Aorta (tissue), 5 donors: ENCODE data around the gene LPIN3. TPM values are rescaled to one million over a fixed set of nuclear protein-coding genes. Genes with fewer than 3 reads are reported as not detected.

Experiments used
- ATAC-seq: fragments of 200-7000 bp; cut with Tn5 transposase; one replicate; pipeline ENCODE4 v1.9.1; 2022; ENCODE audit warnings: moderate library complexity; ENCODE audit not compliant: low FRiP score
- DNase-seq, 2 donors: peaks; one replicate each; pipeline ENCODE4 v3.0.0-alpha.2; 2020
- H3K27ac ChIP-seq, 2 donors: one replicate each; pipeline ENCODE4 v1.5.1; 2013; ENCODE audit warnings: low read length in 2 of 2, mild to moderate bottlenecking in 2 of 2, moderate library complexity in 2 of 2, control low read depth in 1 of 2, inconsistent platforms in 1 of 2, low read depth in 1 of 2
- H3K27me3 ChIP-seq, 2 donors: one replicate each; pipeline ENCODE4 v1.6.1; 2013; ENCODE audit warnings: control low read depth in 1 of 2, low read length in 1 of 2, mild to moderate bottlenecking in 1 of 2, moderate library complexity in 1 of 2; ENCODE audit not compliant: insufficient read depth in 2 of 2, control insufficient read depth in 1 of 2
- H3K36me3 ChIP-seq, 2 donors: one replicate each; pipeline ENCODE4 v1.6.1; 2013; ENCODE audit warnings: control low read depth in 1 of 2, low read length in 1 of 2, mild to moderate bottlenecking in 1 of 2; ENCODE audit not compliant: insufficient read depth in 2 of 2, control insufficient read depth in 1 of 2
- H3K4me1 ChIP-seq, 2 donors: one replicate each; pipeline ENCODE4 v1.6.1; 2013; ENCODE audit warnings: low read length in 2 of 2, control low read depth in 1 of 2, mild to moderate bottlenecking in 1 of 2, moderate library complexity in 1 of 2; ENCODE audit not compliant: insufficient read depth in 2 of 2, control insufficient read depth in 1 of 2
- H3K4me3 ChIP-seq, 2 donors: one replicate each; pipeline ENCODE4 v1.5.1; 2013; ENCODE audit warnings: low read length in 2 of 2, control low read depth in 1 of 2, mild to moderate bottlenecking in 1 of 2
- H3K9me3 ChIP-seq: one replicate; pipeline ENCODE4 v1.6.1; 2013; ENCODE audit warnings: mild to moderate bottlenecking, low read length; ENCODE audit not compliant: control insufficient read depth
- WGBS, 2 donors: extraction: QIAGEN DNeasy Blood & Tissue Kit; methylation state at CpG; one replicate each; pipeline ENCODE4 v1.1.7; 2013; 5-methylcytosine and 5-hydroxymethylcytosine counted together
- intact Hi-C, 2 donors: fragments of 100-400 bp; cut with DNase I; formaldehyde crosslinking; loops; one replicate each; pipeline versions ENCODE4 v1.14.2 to v1.15.0; 2022
- polyA plus RNA-seq, 2 donors: library from polyadenylated mRNA; stranded (reverse); fragments of 200-250 nt; gene quantifications; one replicate each; pipeline ENCODE4 v1.2.3, GENCODE V29; 2013
- total RNA-seq, 2 donors: library from RNA; stranded (reverse); fragmentation: NEBNext Ultra II Directional; extraction: Animal tissue kit (Norgen Biotek cat#: 25700); gene quantifications; one replicate each; pipeline ENCODE4 v1.2.1, GENCODE V29; 2021
- donor health status: healthy with polysubstance abuse.
- donor health status: Bipolar disorder and iron deficiency.
- donor health status: DM: no; HTN: no; CAD: no.
- donor health status: DM: no; HTN: no; CAD: no.
- donor health status: DM: yes; HTN: yes; CAD: no.

LPIN3 gene
- total and polyA plus RNA-seq, 4 donors = 17.3 to 37.0 (median 22.0) TPM

DNA sequence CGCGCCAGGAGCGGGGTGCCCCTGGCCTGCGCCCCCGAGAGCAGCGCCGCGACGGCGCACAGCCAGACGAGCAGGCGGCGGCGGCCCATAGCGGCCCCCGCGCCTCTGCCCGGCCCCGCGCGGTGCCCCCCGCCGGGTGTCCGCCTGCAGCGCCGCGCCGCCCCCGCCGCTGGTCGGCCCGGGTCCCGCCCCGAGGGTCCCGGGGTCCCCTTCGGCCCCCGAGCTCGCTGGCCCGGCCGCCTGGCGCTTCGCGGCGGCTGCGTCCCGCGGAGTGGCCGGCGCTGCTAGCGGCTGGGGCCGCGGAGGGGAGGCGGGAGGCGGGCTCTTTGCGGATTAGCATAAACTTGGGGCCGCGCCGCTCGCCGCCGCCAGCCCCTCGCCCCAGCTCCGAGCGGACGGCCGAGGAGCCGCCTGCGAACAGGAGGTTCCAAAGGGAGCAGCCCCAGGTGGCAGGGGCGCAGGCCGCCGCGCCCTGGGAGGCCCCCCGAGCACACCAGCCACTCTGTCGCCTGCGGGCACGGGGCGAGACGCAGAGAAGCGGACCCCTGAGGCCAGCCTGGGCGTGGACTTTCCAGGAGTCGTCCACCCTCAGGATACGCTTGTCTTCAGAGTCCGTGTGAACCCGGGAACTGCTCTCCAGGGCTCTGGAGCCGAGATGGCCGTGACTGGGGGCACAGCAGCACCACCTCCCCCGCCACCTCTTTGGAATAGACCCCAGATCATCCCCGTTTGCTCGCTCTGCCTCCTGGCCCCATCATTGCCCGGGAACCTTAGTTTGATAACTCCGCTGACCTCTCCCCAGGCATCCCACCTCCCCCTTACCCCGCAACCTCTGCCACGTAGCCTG is 26.1 kb downstream of the LPIN3 start, which contains the start of gene EMILIN3:
TSS of gene EMILIN3 (minus strand) at position 273 of the 847 bp plus-strand sequence. CDS start at position 89, 184 bp downstream.
- Histone ChIP-seq H3K27me3 (no peaks in the 10 kb centered on the region), H3K4me3 (peak within 1 kb of the TSS; percentile 22 to 33), H3K27ac (no peak within 1 kb of the TSS), H3K9me3 (no peaks in the 10 kb centered on the region), H3K36me3 (no peaks in the 10 kb centered on the region), H3K4me1 (no peaks in the 10 kb centered on the region)
- 12 to 16% methylated on average over 56 to 93 of the region's 93 CpGs for WGBS, 2 donors
- intact Hi-C loops = no loop called here
- ATAC-seq (no peak), DNase-seq (no peak)

DNA sequence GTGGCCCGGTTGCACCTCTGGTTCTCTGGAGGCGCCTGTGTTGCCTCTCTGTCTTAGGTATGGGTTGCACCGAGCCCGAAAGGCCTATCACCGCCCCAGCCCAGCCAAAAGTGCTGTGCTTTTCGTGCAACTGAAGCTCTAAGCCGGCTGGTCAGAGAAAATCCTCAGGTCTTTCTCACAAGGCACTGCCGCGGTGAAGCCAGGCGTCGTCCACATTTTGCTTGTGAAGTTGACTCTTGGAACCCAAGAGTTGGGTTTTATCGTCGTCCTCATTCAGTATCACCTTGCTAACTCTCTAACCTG is 26.7 kb downstream of the LPIN3 start:
- Histone ChIP-seq H3K36me3 (no peaks in the 10 kb centered on the region), H3K27ac (no peak overlapping the region), H3K4me3 (no peak overlapping the region), H3K9me3 (no peaks in the 10 kb centered on the region), H3K27me3 (no peaks in the 10 kb centered on the region), H3K4me1 (no peaks in the 10 kb centered on the region)
- ATAC-seq (no peak), DNase-seq (no peak)
- WGBS, 2 donors = 90 to 92% methylated on average over 13 of the region's 13 CpGs
- intact Hi-C loops = no loop called here

DNA sequence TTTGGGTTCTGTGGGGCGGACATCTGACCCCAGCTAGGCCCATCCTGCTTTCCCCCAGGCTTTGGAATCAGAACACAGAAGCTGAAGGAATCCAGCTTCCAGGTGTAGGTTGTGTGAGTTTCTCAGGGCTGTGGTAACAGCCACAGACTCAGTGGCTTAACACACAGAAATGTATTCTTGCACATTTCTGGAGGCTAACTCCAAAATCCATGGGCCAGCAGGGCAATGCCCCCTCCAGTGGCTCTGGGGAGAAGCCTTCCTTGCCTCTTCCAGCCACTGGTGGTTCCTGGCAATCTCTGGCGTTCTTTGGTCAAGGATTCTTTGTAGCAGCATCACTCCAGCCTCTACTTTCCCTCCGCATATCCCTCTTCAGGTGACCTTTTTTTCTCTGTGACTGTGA is 27.3 kb downstream of the LPIN3 start:
- Histone ChIP-seq H3K9me3 (no peaks in the 10 kb centered on the region), H3K4me1 (no peaks in the 10 kb centered on the region), H3K27me3 (no peaks in the 10 kb centered on the region), H3K36me3 (no peaks in the 10 kb centered on the region), H3K4me3 (no peak overlapping the region), H3K27ac (no peak overlapping the region)
- intact Hi-C loops = no loop called here
- no peak for ATAC-seq
- no peak for DNase-seq
- WGBS, 2 donors = 91 to 97% methylated on average over 3 of the region's 3 CpGs

DNA sequence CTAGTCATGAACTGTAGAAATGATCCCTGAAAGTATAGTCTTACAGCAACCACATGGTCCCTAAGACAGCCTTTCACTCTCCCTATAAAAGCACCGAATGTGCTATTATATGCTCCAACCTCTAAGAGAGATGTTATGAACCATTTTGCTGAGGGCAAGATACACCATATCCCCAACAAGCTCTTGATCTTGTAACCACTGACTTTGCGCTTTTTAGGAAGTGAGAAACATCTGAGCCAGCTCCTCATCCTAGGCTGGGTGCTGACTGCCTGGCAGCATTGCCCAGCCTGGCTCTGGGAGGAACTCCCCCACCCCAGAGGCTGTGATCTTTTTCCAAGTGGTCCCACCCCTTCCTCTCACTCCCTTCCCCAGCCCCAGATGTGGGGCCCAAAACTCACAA is 29.1 kb downstream of the LPIN3 start:
- Histone ChIP-seq H3K27ac (no peak overlapping the region), H3K9me3 (no peaks in the 10 kb centered on the region), H3K4me3 (no peak overlapping the region), H3K4me1 (no peaks in the 10 kb centered on the region), H3K36me3 (no peaks in the 10 kb centered on the region), H3K27me3 (no peaks in the 10 kb centered on the region)
- ATAC-seq (no peak), DNase-seq (no peak)
- 77 to 78% methylated on average over 2 of the region's 2 CpGs for WGBS, 2 donors
- intact Hi-C loops = no loop called here

DNA sequence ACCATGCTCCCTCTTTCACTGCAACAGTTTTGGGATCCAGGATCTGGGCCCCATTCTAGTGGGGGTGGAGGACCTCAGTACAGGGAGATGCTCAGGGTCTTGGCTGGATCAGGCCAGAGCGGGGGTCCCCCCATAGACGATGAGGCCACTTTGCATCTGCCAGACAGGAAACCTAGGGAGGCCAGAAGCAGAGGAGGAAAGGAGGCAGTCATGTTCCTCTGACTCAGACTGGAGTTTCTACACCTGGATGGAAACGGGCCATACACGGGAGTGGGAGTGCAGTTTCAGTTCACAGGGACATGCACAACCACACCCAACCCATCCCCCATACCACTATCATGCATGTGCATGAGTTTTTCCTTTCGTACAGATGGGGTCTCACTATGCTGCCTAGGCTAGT is 29.6 kb downstream of the LPIN3 start:
- Histone ChIP-seq H3K4me1 (no peaks in the 10 kb centered on the region), H3K9me3 (no peaks in the 10 kb centered on the region), H3K27me3 (no peaks in the 10 kb centered on the region), H3K27ac (no peak overlapping the region), H3K4me3 (no peak overlapping the region), H3K36me3 (no peaks in the 10 kb centered on the region)
- ATAC-seq (no peak), DNase-seq (no peak)
- intact Hi-C loops = no loop called here
- WGBS, 2 donors = 93 to 96% methylated on average over 5 of the region's 5 CpGs

DNA sequence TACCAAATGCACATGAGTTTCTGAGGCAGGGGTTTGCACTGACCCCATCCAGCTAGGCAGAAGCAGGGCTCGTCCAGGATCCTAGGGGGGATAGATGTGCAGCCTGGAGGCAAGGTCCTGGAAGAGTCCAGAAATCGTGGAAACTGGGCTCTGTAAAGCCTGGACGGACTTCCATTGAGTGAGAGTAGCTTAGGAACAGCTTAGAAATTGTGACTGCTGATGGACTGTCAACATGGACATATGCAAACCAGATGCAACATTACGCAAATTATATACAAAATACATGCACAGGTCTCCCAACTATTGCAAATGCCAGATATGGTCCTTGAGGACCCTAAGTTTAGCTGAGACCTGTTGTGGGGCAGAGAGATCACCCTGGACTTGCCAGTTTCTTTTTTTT is 30.8 kb downstream of the LPIN3 start:
- Histone ChIP-seq H3K27ac (no peak overlapping the region), H3K4me3 (no peak overlapping the region), H3K9me3 (no peaks in the 10 kb centered on the region), H3K27me3 (no peaks in the 10 kb centered on the region), H3K4me1 (no peaks in the 10 kb centered on the region), H3K36me3 (no peaks in the 10 kb centered on the region)
- WGBS, 2 donors = 95 to 97% methylated on average over 4 of the region's 4 CpGs
- ATAC-seq = no peak
- no peak for DNase-seq
- intact Hi-C loops = no loop called here

DNA sequence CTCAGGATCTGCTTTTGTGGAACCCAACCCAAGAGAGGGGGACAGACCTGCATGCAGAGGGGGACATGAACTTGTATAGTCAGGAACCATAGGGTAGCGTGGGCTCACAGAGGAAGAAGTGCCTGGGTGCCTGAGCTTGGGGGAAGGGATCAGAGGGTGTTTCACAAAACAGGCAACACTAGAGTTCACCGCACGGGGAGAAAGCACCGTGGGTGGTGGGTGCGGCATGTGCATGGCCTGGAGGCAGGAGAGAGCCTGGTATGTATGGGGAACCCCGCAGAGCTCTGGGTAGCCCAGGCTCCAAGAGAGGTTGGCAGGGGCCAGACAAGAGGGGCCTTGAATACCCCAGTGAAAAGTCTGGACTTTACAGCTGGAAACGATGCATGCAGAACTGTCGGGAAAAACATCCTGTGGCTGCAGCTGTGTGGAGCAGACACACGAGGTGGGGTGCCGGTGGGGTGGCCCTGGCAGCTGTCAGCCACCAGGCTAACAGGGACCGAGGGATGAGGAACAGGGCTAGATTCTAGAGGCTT is 32.7 kb downstream of the LPIN3 start:
- no peak for ATAC-seq
- Histone ChIP-seq H3K4me3 (no peak overlapping the region), H3K27ac (no peak overlapping the region), H3K27me3 (no peaks in the 10 kb centered on the region), H3K36me3 (no peaks in the 10 kb centered on the region), H3K4me1 (no peaks in the 10 kb centered on the region), H3K9me3 (no peaks in the 10 kb centered on the region)
- no peak for DNase-seq
- intact Hi-C loops = no loop called here
- 77 to 85% methylated on average over 11 of the region's 11 CpGs for WGBS, 2 donors

DNA sequence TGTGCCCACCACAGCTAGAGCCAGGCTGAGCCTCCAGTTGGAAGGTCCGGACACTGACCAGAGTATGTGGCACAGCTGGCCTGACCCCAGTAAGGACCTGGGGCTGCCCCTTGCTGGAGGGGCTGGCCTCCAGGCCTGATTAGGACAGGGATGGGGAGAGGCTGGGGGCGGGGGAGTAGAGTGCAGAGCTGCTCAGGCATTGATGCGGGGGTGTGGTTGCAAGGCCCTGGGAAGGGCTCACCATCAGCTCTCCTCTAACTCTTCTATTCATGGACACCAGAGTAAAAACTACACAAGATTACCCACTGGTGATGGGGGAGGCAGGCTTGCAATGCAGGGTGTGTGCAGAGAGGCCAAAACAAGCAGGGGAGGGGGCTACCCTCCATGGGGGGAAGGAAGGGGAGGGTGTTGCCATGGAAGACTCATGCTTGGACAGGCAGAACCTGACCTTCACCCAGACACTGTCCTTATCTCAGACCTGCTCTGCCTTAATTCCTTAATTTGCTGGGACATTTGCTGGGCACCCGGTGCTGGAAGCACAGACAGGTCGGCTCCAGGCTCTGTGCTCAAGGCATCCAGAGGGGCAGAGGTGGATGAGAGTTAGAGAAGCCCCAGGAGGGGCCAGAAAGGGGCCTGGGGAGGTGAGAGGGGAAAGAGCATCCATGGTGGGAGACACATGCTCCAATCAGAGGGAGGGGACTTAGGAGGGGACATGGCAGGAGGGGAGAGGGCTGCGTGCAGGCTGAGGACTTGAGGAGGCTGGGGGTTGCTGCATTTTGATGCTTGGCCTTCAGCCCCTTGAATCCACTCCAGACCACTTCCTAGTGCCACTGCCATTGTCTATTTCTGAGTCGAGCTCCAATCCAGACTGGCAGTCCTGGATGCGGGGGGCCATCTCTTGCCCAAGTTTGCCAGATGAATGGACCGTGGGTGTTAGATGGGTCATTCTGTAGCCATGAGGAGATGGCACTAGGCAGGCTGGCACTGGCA is 33.6 kb downstream of the LPIN3 start:
- DNase-seq = no peak
- Histone ChIP-seq H3K4me1 (no peaks in the 10 kb centered on the region), H3K27ac (no peak overlapping the region), H3K4me3 (no peak overlapping the region), H3K27me3 (no peaks in the 10 kb centered on the region), H3K9me3 (no peaks in the 10 kb centered on the region), H3K36me3 (no peaks in the 10 kb centered on the region)
- intact Hi-C loops = no loop called here
- ATAC-seq = no peak
- 88 to 89% methylated on average over 9 of the region's 9 CpGs for WGBS, 2 donors
